T-helper 1 cell treated with Interleukin-12 subunit alpha and Interleukin-12 subunit beta and Interleukin-4 antibody, amounts not matched to agents 30 μg/mL and 1 μg/mL, for 36 hours (primary cell): ENCODE results near the gene PBX3.

Source experiments
- H3K27ac Mint-ChIP-seq: one replicate; pipeline ENCODE4 v1.8.0; 2021; ENCODE audit warnings: mild to moderate bottlenecking, mixed read lengths
- H3K27me3 Mint-ChIP-seq: one replicate; pipeline ENCODE4 v1.8.0; 2021; ENCODE audit warnings: low read depth, mixed read lengths
- H3K36me3 Mint-ChIP-seq: one replicate; pipeline ENCODE4 v1.8.0; 2021; ENCODE audit warnings: low read depth, mixed read lengths
- H3K4me1 Mint-ChIP-seq: one replicate; pipeline ENCODE4 v1.8.0; 2021; ENCODE audit warnings: low read depth, mixed read lengths
- H3K4me3 Mint-ChIP-seq: one replicate; pipeline ENCODE4 v1.8.0; 2021; ENCODE audit warnings: mild to moderate bottlenecking, moderate library complexity, mixed read lengths
- H3K9me3 Mint-ChIP-seq: one replicate; pipeline ENCODE4 v1.8.0; 2021; ENCODE audit warnings: mixed read lengths

PBX3 gene

GRCh38 chr9:125986966-125987365 lies 239.8 kb downstream of the PBX3 start:
- no peaks in the 10 kb centered on the region for H3K36me3 Mint-ChIP-seq
- no peaks in the 10 kb centered on the region for H3K27me3 Mint-ChIP-seq
- no peaks in the 10 kb centered on the region for H3K4me1 Mint-ChIP-seq
- H3K9me3 Mint-ChIP-seq, result no peaks in the 10 kb centered on the region
- H3K27ac Mint-ChIP-seq, result no peak overlapping the region
- H3K4me3 Mint-ChIP-seq, result no peak overlapping the region

- no peaks in the 10 kb centered on the region for H3K4me1 Mint-ChIP-seq
- no peaks in the 10 kb centered on the region for H3K27me3 Mint-ChIP-seq
- H3K27ac Mint-ChIP-seq, result no peak overlapping the region
- H3K36me3 Mint-ChIP-seq, result no peaks in the 10 kb centered on the region
- H3K4me3 Mint-ChIP-seq, result no peak overlapping the region
- H3K9me3 Mint-ChIP-seq, result no peaks in the 10 kb centered on the region
Measured at GRCh38 chr9:125987420-125987819, 240.2 kb downstream of the PBX3 start.

GRCh38 chr9:125988479-125989050 lies 241.4 kb downstream of the PBX3 start:
- no peaks in the 10 kb centered on the region for H3K4me1 Mint-ChIP-seq
- H3K36me3 Mint-ChIP-seq, result no peaks in the 10 kb centered on the region
- H3K9me3 Mint-ChIP-seq, result no peaks in the 10 kb centered on the region
- H3K27ac Mint-ChIP-seq, result no peak overlapping the region
- H3K27me3 Mint-ChIP-seq, result no peaks in the 10 kb centered on the region
- H3K4me3 Mint-ChIP-seq, result no peak overlapping the region

- Mint-ChIP-seq H3K27me3 (no peaks in the 10 kb centered on the region), H3K9me3 (no peaks in the 10 kb centered on the region), H3K4me3 (no peak overlapping the region), H3K36me3 (no peaks in the 10 kb centered on the region), H3K27ac (no peak overlapping the region), H3K4me1 (no peaks in the 10 kb centered on the region)
Measured at GRCh38 chr9:125989090-125989501, 241.9 kb downstream of the PBX3 start.

GRCh38 chr9:125989524-125990180 lies 242.5 kb downstream of the PBX3 start:
- no peaks in the 10 kb centered on the region for H3K27me3 Mint-ChIP-seq
- no peaks in the 10 kb centered on the region for H3K9me3 Mint-ChIP-seq
- no peaks in the 10 kb centered on the region for H3K4me1 Mint-ChIP-seq
- H3K4me3 Mint-ChIP-seq, result no peak overlapping the region
- no peak overlapping the region for H3K27ac Mint-ChIP-seq
- H3K36me3 Mint-ChIP-seq, result no peaks in the 10 kb centered on the region

GRCh38 chr9:125990186-125990792 lies 243.1 kb downstream of the PBX3 start:
- Mint-ChIP-seq H3K4me3 (no peak overlapping the region), H3K27me3 (no peaks in the 10 kb centered on the region), H3K27ac (peak overlapping the region; percentile 53), H3K36me3 (no peaks in the 10 kb centered on the region), H3K4me1 (no peaks in the 10 kb centered on the region), H3K9me3 (no peaks in the 10 kb centered on the region)

- Mint-ChIP-seq H3K36me3 (no peaks in the 10 kb centered on the region), H3K9me3 (no peaks in the 10 kb centered on the region), H3K27me3 (no peaks in the 10 kb centered on the region), H3K27ac (peak overlapping the region; percentile 53), H3K4me1 (no peaks in the 10 kb centered on the region), H3K4me3 (no peak overlapping the region)
Measured at GRCh38 chr9:125990793-125991220, 243.6 kb downstream of the PBX3 start.

GRCh38 chr9:125991886-125992529 lies 244.8 kb downstream of the PBX3 start:
- Mint-ChIP-seq H3K27me3 (no peaks in the 10 kb centered on the region), H3K4me3 (no peak overlapping the region), H3K9me3 (no peaks in the 10 kb centered on the region), H3K36me3 (no peaks in the 10 kb centered on the region), H3K4me1 (no peaks in the 10 kb centered on the region), H3K27ac (no peak overlapping the region)

GRCh38 chr9:125992557-125992956 lies 245.4 kb downstream of the PBX3 start:
- Mint-ChIP-seq H3K36me3 (no peaks in the 10 kb centered on the region), H3K27ac (no peak overlapping the region), H3K27me3 (no peaks in the 10 kb centered on the region), H3K4me1 (no peaks in the 10 kb centered on the region), H3K9me3 (no peaks in the 10 kb centered on the region), H3K4me3 (no peak overlapping the region)

- Mint-ChIP-seq H3K27me3 (no peaks in the 10 kb centered on the region), H3K4me1 (no peaks in the 10 kb centered on the region), H3K36me3 (no peaks in the 10 kb centered on the region), H3K9me3 (no peaks in the 10 kb centered on the region), H3K27ac (no peak overlapping the region), H3K4me3 (no peak overlapping the region)
Measured at GRCh38 chr9:125993466-125993865, 246.3 kb downstream of the PBX3 start.

GRCh38 chr9:125994066-125994943 lies 247.1 kb downstream of the PBX3 start:
- Mint-ChIP-seq H3K27me3 (no peaks in the 10 kb centered on the region), H3K4me3 (no peak overlapping the region), H3K27ac (no peak overlapping the region), H3K9me3 (no peaks in the 10 kb centered on the region), H3K36me3 (no peaks in the 10 kb centered on the region), H3K4me1 (no peaks in the 10 kb centered on the region)

- no peaks in the 10 kb centered on the region for H3K27me3 Mint-ChIP-seq
- no peak overlapping the region for H3K27ac Mint-ChIP-seq
- no peaks in the 10 kb centered on the region for H3K36me3 Mint-ChIP-seq
- H3K4me1 Mint-ChIP-seq, result no peaks in the 10 kb centered on the region
- H3K4me3 Mint-ChIP-seq, result no peak overlapping the region
- H3K9me3 Mint-ChIP-seq, result no peaks in the 10 kb centered on the region
Measured at GRCh38 chr9:125995006-125995405, 247.8 kb downstream of the PBX3 start.

GRCh38 chr9:125995706-125996105 lies 248.5 kb downstream of the PBX3 start:
- Mint-ChIP-seq H3K4me3 (no peak overlapping the region), H3K36me3 (no peaks in the 10 kb centered on the region), H3K27ac (no peak overlapping the region), H3K4me1 (no peaks in the 10 kb centered on the region), H3K27me3 (no peaks in the 10 kb centered on the region), H3K9me3 (no peaks in the 10 kb centered on the region)

GRCh38 chr9:125996791-125997190 lies 249.6 kb downstream of the PBX3 start:
- H3K4me3 Mint-ChIP-seq, result no peak overlapping the region
- H3K27ac Mint-ChIP-seq, result no peak overlapping the region
- H3K4me1 Mint-ChIP-seq, result no peaks in the 10 kb centered on the region
- H3K36me3 Mint-ChIP-seq, result no peaks in the 10 kb centered on the region
- H3K27me3 Mint-ChIP-seq, result no peaks in the 10 kb centered on the region
- no peaks in the 10 kb centered on the region for H3K9me3 Mint-ChIP-seq
